Neural cell (in vitro differentiated cells): ENCODE data around the gene PLN. TPM values are rescaled to one million over a fixed set of nuclear protein-coding genes. Genes with fewer than 3 reads are reported as not detected.

ENCODE experiments used
- H2AFZ ChIP-seq: fragments of 200-600, 300-800 bp; sonication (generic), shearing (Covaris generic); 2 replicates; pipeline ENCODE4 v1.6.0; 2014; ENCODE audit warnings: low read depth, mild to moderate bottlenecking, antibody characterized with exemption, low read length, moderate library complexity
- H3F3A ChIP-seq: fragments of 200-600 bp; shearing (Covaris generic); 2 replicates; pipeline ENCODE4 v1.6.1; 2016; ENCODE audit warnings: mild to moderate bottlenecking, moderate library complexity, mixed read lengths, antibody characterized with exemption, low read length; ENCODE audit not compliant: insufficient read depth, poor library complexity, severe bottlenecking
- H3K27ac ChIP-seq: fragments of 200-600, 300-800 bp; sonication (generic), shearing (Covaris generic); 2 replicates; pipeline ENCODE4 v1.5.1; 2014; ENCODE audit warnings: mild to moderate bottlenecking, low read length, moderate library complexity
- H3K27me3 ChIP-seq: fragments of 300-800, 200-600 bp; sonication (generic), shearing (Covaris generic); 2 replicates; pipeline ENCODE4 v1.6.0; 2014; ENCODE audit warnings: mild to moderate bottlenecking, low read depth, low read length, moderate library complexity; ENCODE audit not compliant: insufficient read depth
- H3K36me3 ChIP-seq: fragments of 300-800, 200-600 bp; sonication (generic), shearing (Covaris generic); 2 replicates; pipeline ENCODE4 v1.5.1; 2014; ENCODE audit warnings: mild to moderate bottlenecking, antibody characterized with exemption, low read length, moderate library complexity; ENCODE audit not compliant: insufficient read depth
- H3K4me2 ChIP-seq: fragments of 300-800, 200-600 bp; sonication (generic), shearing (Covaris generic); 2 replicates; pipeline ENCODE4 v1.6.0; 2014; ENCODE audit warnings: mild to moderate bottlenecking, low read length
- H3K4me3 ChIP-seq: fragments of 300-800, 200-600 bp; sonication (generic), shearing (Covaris generic); 2 replicates; pipeline ENCODE4 v1.5.1; 2014; ENCODE audit warnings: mild to moderate bottlenecking, low read length, moderate library complexity
- H3K79me2 ChIP-seq: fragments of 200-600 bp; shearing (Covaris generic); replicated peaks from 2 replicates; pipeline ENCODE4 v1.6.0; 2014; ENCODE audit warnings: mild to moderate bottlenecking, low read length, moderate library complexity; ENCODE audit not compliant: insufficient read depth
- H3K9ac ChIP-seq: fragments of 300-800, 200-600 bp; sonication (generic), shearing (Covaris generic); 2 replicates; pipeline ENCODE4 v1.6.1; 2016; ENCODE audit warnings: mild to moderate bottlenecking, low read length, mixed read lengths
- H3K9me2 ChIP-seq: fragments of 200-600 bp; shearing (Covaris generic); 2 replicates; pipeline ENCODE4 v1.6.1; 2016; ENCODE audit warnings: mild to moderate bottlenecking, low read length, mixed read lengths; ENCODE audit not compliant: insufficient read depth
- H3K9me3 ChIP-seq: fragments of 200-600, 300-800 bp; sonication (generic), shearing (Covaris generic); 2 replicates; pipeline ENCODE4 v1.6.1; 2016; ENCODE audit warnings: mild to moderate bottlenecking, mixed run types, low read length, moderate library complexity, mixed read lengths
- H4K20me1 ChIP-seq: fragments of 200-600 bp; shearing (Covaris generic); 2 replicates; pipeline ENCODE4 v1.6.1; 2016; ENCODE audit warnings: mild to moderate bottlenecking, mixed run types; ENCODE audit not compliant: insufficient read depth
- EP300 ChIP-seq: fragments of 450-650 bp; conservative IDR thresholded peaks from 2 replicates; pipeline ENCODE4 v1.6.1; 2014; ENCODE audit warnings: antibody characterized with exemption, mild to moderate bottlenecking, moderate library complexity; ENCODE audit not compliant: poor library complexity, severe bottlenecking
- MXI1 ChIP-seq: fragments of 450-650 bp; conservative IDR thresholded peaks from 2 replicates; pipeline ENCODE4 v1.6.1; 2014; ENCODE audit warnings: antibody characterized with exemption, mild to moderate bottlenecking; ENCODE audit not compliant: poor library complexity, severe bottlenecking
- POLR2AphosphoS5 ChIP-seq: IDR thresholded peaks from 2 replicates; pipeline ENCODE4 v1.6.1; 2012
- RAD21 ChIP-seq: fragments of 450-650 bp; conservative IDR thresholded peaks from 2 replicates; pipeline ENCODE4 v1.6.1; 2014; ENCODE audit warnings: antibody characterized with exemption, mild to moderate bottlenecking, moderate library complexity
- SMC3 ChIP-seq: fragments of 450-650 bp; conservative IDR thresholded peaks from 2 replicates; pipeline ENCODE4 v1.6.1; 2014; ENCODE audit warnings: antibody characterized with exemption, mild to moderate bottlenecking, moderate library complexity; ENCODE audit not compliant: poor library complexity
- TAF1 ChIP-seq: IDR thresholded peaks from 2 replicates; pipeline ENCODE4 v1.6.1; 2012; ENCODE audit warnings: low read depth
- polyA plus RNA-seq: library from polyadenylated mRNA; depleted of rRNA; stranded (reverse); fragments of >200 nt; gene quantifications from 2 replicates; pipeline ENCODE4 v1.2.3, GENCODE V29; 2014
- TF ChIP-seq, protein P1 (sequence below): IDR thresholded peaks from 2 replicates; pipeline ENCODE4 v1.6.1; 2012; ENCODE audit warnings: borderline replicate concordance
- TF ChIP-seq, protein P2 (sequence below): fragments of 450-650 bp; IDR thresholded peaks from 2 replicates; pipeline ENCODE4 v1.5.1; 2014; ENCODE audit warnings: antibody characterized with exemption, mild to moderate bottlenecking, moderate library complexity; ENCODE audit not compliant: poor library complexity, severe bottlenecking

PLN gene
- polyA plus RNA-seq, 1 donor from 2014 or later: not detected

DNA sequence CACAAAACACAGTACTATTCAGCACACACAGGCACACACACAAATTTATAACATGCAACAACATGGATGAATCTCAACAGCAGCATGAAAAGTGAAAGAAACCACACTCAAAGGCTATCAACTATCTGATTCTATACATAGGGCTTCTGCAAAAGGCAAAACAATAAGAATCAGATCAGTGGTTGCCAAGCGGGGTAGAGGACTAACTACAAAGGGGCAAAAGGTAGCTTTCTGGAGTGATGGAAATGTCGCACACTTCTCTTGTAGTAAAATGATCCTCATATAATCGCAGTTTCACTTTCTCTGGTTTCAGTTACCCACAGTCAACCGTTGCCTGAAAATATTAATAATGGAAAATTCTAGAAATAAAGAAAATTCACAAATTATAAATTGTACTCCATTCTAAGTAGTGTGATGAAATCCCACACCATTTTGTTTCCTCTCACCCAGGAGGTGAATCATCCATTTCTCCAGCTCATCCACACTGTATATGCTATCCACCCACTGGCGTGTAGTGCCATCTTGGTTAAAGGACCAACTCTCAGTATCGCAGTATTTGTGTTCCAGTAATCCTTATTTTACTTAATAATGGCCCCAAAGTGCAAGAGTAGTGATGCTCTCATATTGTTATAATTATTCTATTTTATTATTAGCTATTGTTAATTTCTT, 12.8 kb upstream of the PLN start:
- H2AFZ ChIP-seq: no peak overlapping the region
- H3K27me3 ChIP-seq: no peaks in the 10 kb centered on the region
- no peak overlapping the region for H3K4me3 ChIP-seq
- no peak for TF ChIP-seq MXI1
- TF ChIP-seq, protein P1, sequence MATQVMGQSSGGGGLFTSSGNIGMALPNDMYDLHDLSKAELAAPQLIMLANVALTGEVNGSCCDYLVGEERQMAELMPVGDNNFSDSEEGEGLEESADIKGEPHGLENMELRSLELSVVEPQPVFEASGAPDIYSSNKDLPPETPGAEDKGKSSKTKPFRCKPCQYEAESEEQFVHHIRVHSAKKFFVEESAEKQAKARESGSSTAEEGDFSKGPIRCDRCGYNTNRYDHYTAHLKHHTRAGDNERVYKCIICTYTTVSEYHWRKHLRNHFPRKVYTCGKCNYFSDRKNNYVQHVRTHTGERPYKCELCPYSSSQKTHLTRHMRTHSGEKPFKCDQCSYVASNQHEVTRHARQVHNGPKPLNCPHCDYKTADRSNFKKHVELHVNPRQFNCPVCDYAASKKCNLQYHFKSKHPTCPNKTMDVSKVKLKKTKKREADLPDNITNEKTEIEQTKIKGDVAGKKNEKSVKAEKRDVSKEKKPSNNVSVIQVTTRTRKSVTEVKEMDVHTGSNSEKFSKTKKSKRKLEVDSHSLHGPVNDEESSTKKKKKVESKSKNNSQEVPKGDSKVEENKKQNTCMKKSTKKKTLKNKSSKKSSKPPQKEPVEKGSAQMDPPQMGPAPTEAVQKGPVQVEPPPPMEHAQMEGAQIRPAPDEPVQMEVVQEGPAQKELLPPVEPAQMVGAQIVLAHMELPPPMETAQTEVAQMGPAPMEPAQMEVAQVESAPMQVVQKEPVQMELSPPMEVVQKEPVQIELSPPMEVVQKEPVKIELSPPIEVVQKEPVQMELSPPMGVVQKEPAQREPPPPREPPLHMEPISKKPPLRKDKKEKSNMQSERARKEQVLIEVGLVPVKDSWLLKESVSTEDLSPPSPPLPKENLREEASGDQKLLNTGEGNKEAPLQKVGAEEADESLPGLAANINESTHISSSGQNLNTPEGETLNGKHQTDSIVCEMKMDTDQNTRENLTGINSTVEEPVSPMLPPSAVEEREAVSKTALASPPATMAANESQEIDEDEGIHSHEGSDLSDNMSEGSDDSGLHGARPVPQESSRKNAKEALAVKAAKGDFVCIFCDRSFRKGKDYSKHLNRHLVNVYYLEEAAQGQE: no peak
- TF ChIP-seq, protein P2, sequence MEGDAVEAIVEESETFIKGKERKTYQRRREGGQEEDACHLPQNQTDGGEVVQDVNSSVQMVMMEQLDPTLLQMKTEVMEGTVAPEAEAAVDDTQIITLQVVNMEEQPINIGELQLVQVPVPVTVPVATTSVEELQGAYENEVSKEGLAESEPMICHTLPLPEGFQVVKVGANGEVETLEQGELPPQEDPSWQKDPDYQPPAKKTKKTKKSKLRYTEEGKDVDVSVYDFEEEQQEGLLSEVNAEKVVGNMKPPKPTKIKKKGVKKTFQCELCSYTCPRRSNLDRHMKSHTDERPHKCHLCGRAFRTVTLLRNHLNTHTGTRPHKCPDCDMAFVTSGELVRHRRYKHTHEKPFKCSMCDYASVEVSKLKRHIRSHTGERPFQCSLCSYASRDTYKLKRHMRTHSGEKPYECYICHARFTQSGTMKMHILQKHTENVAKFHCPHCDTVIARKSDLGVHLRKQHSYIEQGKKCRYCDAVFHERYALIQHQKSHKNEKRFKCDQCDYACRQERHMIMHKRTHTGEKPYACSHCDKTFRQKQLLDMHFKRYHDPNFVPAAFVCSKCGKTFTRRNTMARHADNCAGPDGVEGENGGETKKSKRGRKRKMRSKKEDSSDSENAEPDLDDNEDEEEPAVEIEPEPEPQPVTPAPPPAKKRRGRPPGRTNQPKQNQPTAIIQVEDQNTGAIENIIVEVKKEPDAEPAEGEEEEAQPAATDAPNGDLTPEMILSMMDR: no peak
- no peak for TF ChIP-seq TAF1
- no peak for TF ChIP-seq EP300
- H3K79me2 ChIP-seq: peaks cover 8% of the 10 kb centered on the region
- H3K9me3 ChIP-seq: no peaks in the 10 kb centered on the region
- no peaks in the 10 kb centered on the region for H3F3A ChIP-seq
- no peaks in the 10 kb centered on the region for H3K36me3 ChIP-seq
- no peak overlapping the region for H3K4me2 ChIP-seq
- H3K9ac ChIP-seq: no peak overlapping the region
- H3K27ac ChIP-seq: no peak overlapping the region
- no peaks in the 10 kb centered on the region for H3K9me2 ChIP-seq
- no peaks in the 10 kb centered on the region for H4K20me1 ChIP-seq

DNA sequence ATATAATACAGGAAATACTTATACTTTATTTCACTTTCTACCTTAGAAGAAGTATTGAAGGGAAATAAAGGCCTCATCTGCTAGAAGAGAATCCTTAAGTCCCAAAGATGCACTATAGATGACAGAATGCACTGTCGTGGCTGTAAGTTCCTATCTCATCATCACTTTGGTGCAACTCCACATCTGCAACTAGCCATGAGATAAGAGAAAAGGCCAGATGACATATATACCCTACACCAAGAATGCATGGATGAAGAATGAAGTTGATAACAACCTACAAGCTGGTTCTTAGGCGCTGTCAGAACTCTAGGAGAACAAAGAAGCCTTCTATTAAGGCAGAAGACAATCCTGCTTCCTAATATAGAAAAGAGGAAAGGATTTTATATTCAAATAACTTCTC, 11.6 kb upstream of the PLN start:
- TF ChIP-seq, protein P2: no peak
- TF ChIP-seq RAD21: no peak
- no peak for TF ChIP-seq POLR2AphosphoS5
- TF ChIP-seq SMC3: no peak
- TF ChIP-seq TAF1: no peak
- TF ChIP-seq EP300: no peak
- TF ChIP-seq, protein P1: no peak
- Histone ChIP-seq H3K36me3 (no peaks in the 10 kb centered on the region), H3K79me2 (peaks cover 8% of the 10 kb centered on the region), H3K9ac (no peak overlapping the region), H3K4me2 (no peak overlapping the region), H3K9me2 (no peaks in the 10 kb centered on the region), H3F3A (no peaks in the 10 kb centered on the region), H3K27me3 (no peaks in the 10 kb centered on the region), H2AFZ (no peak overlapping the region), H3K4me3 (no peak overlapping the region), H3K27ac (no peak overlapping the region), H4K20me1 (no peaks in the 10 kb centered on the region), H3K9me3 (no peaks in the 10 kb centered on the region)
